HEK293 (cell line): ENCODE results near the gene SSTR5.

ENCODE experiments used
- AEBP2 ChIP-seq: fragments of 450-650 bp; formaldehyde crosslinking; IDR thresholded peaks from 2 replicates; pipeline ENCODE4 v1.5.1; 2016; ENCODE audit warnings: missing biosample characterization, missing genetic modification characterization, borderline replicate concordance
- BCL11A ChIP-seq: fragments of 450-650 bp; formaldehyde crosslinking; IDR thresholded peaks from 2 replicates; pipeline ENCODE4 v1.5.1; 2016; ENCODE audit warnings: low read depth, missing biosample characterization, missing genetic modification characterization
- GLI4 ChIP-seq: fragments of 450-650 bp; formaldehyde crosslinking; IDR thresholded peaks from 2 replicates; pipeline ENCODE4 v1.5.1; 2016; ENCODE audit warnings: missing biosample characterization, missing genetic modification characterization
- GLIS1 ChIP-seq: fragments of 450-650 bp; formaldehyde crosslinking; IDR thresholded peaks from 2 replicates; pipeline ENCODE4 v1.5.1; 2016; ENCODE audit warnings: missing biosample characterization, missing genetic modification characterization
- GLIS2 ChIP-seq: fragments of 450-650 bp; formaldehyde crosslinking; IDR thresholded peaks from 2 replicates; pipeline ENCODE4 v1.5.1; 2016; ENCODE audit warnings: missing biosample characterization, missing genetic modification characterization
- HIC1 ChIP-seq: fragments of 450-650 bp; formaldehyde crosslinking; IDR thresholded peaks from 2 replicates; pipeline ENCODE4 v1.5.1; 2016; ENCODE audit warnings: missing biosample characterization, missing genetic modification characterization
- KLF10 ChIP-seq: fragments of 450-650 bp; IDR thresholded peaks from 2 replicates; pipeline ENCODE4 v1.5.1; 2018; ENCODE audit warnings: missing biosample characterization, mild to moderate bottlenecking, missing genetic modification characterization
- KLF7 ChIP-seq: fragments of 450-650 bp; formaldehyde crosslinking; IDR thresholded peaks from 2 replicates; pipeline ENCODE4 v1.5.1; 2016; ENCODE audit warnings: missing biosample characterization, missing genetic modification characterization, borderline replicate concordance
- SP3 ChIP-seq: fragments of 450-650 bp; formaldehyde crosslinking; IDR thresholded peaks from 2 replicates; pipeline ENCODE4 v1.5.1; 2016; ENCODE audit warnings: missing biosample characterization, missing genetic modification characterization
- TRIM28 ChIP-seq: IDR thresholded peaks from 2 replicates; pipeline ENCODE4 v1.6.1; 2011; ENCODE audit warnings: low read length, control low read depth, borderline replicate concordance
- YY2 ChIP-seq: fragments of 450-650 bp; formaldehyde crosslinking; IDR thresholded peaks from 2 replicates; pipeline ENCODE4 v1.5.1; 2016; ENCODE audit warnings: missing biosample characterization, missing genetic modification characterization
- ZBTB17 ChIP-seq: fragments of 450-650 bp; formaldehyde crosslinking; IDR thresholded peaks from 2 replicates; pipeline ENCODE4 v1.5.1; 2016; ENCODE audit warnings: missing biosample characterization, missing genetic modification characterization
- ZBTB20 ChIP-seq: fragments of 450-650 bp; formaldehyde crosslinking; IDR thresholded peaks from 2 replicates; pipeline ENCODE4 v1.5.1; 2016; ENCODE audit warnings: missing biosample characterization, missing genetic modification characterization
- ZNF133 ChIP-seq: fragments of 450-650 bp; formaldehyde crosslinking; IDR thresholded peaks from 2 replicates; pipeline ENCODE4 v1.5.1; 2016; ENCODE audit warnings: missing biosample characterization, missing genetic modification characterization
- ZNF140 ChIP-seq: fragments of 450-650 bp; formaldehyde crosslinking; IDR thresholded peaks from 2 replicates; pipeline ENCODE4 v1.5.1; 2016; ENCODE audit warnings: missing biosample characterization, missing genetic modification characterization
- ZNF23 ChIP-seq: fragments of 450-650 bp; formaldehyde crosslinking; IDR thresholded peaks from 2 replicates; pipeline ENCODE4 v1.5.1; 2016; ENCODE audit warnings: missing biosample characterization, missing genetic modification characterization, borderline replicate concordance
- ZNF335 ChIP-seq: fragments of 450-650 bp; formaldehyde crosslinking; conservative IDR thresholded peaks from 2 replicates; pipeline ENCODE4 v1.5.1; 2016; ENCODE audit warnings: missing biosample characterization, missing genetic modification characterization
- ZNF398 ChIP-seq: fragments of 450-650 bp; formaldehyde crosslinking; IDR thresholded peaks from 2 replicates; pipeline ENCODE4 v1.5.1; 2017; ENCODE audit warnings: missing biosample characterization, missing genetic modification characterization
- ZNF416 ChIP-seq: fragments of 450-650 bp; formaldehyde crosslinking; IDR thresholded peaks from 2 replicates; pipeline ENCODE4 v1.5.1; 2016; ENCODE audit warnings: missing biosample characterization, missing genetic modification characterization
- ZNF473 ChIP-seq: fragments of 450-650 bp; formaldehyde crosslinking; IDR thresholded peaks from 2 replicates; pipeline ENCODE4 v1.5.1; 2017; ENCODE audit warnings: missing biosample characterization, missing genetic modification characterization
- ZNF571 ChIP-seq: fragments of 450-650 bp; formaldehyde crosslinking; IDR thresholded peaks from 2 replicates; pipeline ENCODE4 v1.5.0; 2017; ENCODE audit warnings: missing biosample characterization, missing genetic modification characterization
- ZNF624 ChIP-seq: fragments of 450-650 bp; formaldehyde crosslinking; IDR thresholded peaks from 2 replicates; pipeline ENCODE4 v1.5.1; 2017; ENCODE audit warnings: missing biosample characterization, missing genetic modification characterization
- ZNF654 ChIP-seq: fragments of 450-650 bp; formaldehyde crosslinking; IDR thresholded peaks from 2 replicates; pipeline ENCODE4 v1.5.1; 2016; ENCODE audit warnings: low read depth, missing biosample characterization, missing genetic modification characterization
- ZNF704 ChIP-seq: fragments of 450-650 bp; formaldehyde crosslinking; IDR thresholded peaks from 2 replicates; pipeline ENCODE4 v1.5.1; 2016; ENCODE audit warnings: missing biosample characterization, missing genetic modification characterization
- ZSCAN30 ChIP-seq: fragments of 450-650 bp; IDR thresholded peaks from 2 replicates; pipeline ENCODE4 v1.5.1; 2018; ENCODE audit warnings: missing biosample characterization, mild to moderate bottlenecking, missing genetic modification characterization, moderate library complexity
- ZSCAN5A ChIP-seq: fragments of 450-650 bp; formaldehyde crosslinking; IDR thresholded peaks from 2 replicates; pipeline ENCODE4 v1.5.1; 2016; ENCODE audit warnings: missing biosample characterization, missing genetic modification characterization
- TF ChIP-seq, protein P1 (sequence below): fragments of 450-650 bp; formaldehyde crosslinking; IDR thresholded peaks from 2 replicates; pipeline ENCODE4 v1.5.1; 2016; ENCODE audit warnings: missing biosample characterization, missing genetic modification characterization

The SSTR5 gene

GRCh38 chr16:1105888-1106620 is 33.5 kb downstream of the SSTR5 start (continued):
- TF ChIP-seq ZSCAN5A (tag by site-specific recombination) = no peak
- TF ChIP-seq, protein P1, sequence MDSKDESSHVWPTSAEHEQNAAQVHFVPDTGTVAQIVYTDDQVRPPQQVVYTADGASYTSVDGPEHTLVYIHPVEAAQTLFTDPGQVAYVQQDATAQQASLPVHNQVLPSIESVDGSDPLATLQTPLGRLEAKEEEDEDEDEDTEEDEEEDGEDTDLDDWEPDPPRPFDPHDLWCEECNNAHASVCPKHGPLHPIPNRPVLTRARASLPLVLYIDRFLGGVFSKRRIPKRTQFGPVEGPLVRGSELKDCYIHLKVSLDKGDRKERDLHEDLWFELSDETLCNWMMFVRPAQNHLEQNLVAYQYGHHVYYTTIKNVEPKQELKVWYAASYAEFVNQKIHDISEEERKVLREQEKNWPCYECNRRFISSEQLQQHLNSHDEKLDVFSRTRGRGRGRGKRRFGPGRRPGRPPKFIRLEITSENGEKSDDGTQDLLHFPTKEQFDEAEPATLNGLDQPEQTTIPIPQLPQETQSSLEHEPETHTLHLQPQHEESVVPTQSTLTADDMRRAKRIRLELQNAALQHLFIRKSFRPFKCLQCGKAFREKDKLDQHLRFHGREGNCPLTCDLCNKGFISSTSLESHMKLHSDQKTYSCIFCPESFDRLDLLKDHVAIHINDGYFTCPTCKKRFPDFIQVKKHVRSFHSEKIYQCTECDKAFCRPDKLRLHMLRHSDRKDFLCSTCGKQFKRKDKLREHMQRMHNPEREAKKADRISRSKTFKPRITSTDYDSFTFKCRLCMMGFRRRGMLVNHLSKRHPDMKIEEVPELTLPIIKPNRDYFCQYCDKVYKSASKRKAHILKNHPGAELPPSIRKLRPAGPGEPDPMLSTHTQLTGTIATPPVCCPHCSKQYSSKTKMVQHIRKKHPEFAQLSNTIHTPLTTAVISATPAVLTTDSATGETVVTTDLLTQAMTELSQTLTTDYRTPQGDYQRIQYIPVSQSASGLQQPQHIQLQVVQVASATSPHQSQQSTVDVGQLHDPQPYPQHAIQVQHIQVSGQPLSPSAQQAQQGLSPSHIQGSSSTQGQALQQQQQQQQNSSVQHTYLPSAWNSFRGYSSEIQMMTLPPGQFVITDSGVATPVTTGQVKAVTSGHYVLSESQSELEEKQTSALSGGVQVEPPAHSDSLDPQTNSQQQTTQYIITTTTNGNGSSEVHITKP (tag by site-specific recombination) = no peak
- no peak for TF ChIP-seq ZNF23 (tag by site-specific recombination)
- no peak for TF ChIP-seq TRIM28
- TF ChIP-seq ZNF654 (tag by site-specific recombination) = peak; percentile 67
- no peak for TF ChIP-seq ZSCAN30 (tag by site-specific recombination)
- no peak for TF ChIP-seq KLF7 (tag by site-specific recombination)
- no peak for TF ChIP-seq ZNF473 (tag by site-specific recombination)
- peak; percentile 76 for TF ChIP-seq GLIS2 (tag by site-specific recombination)
- TF ChIP-seq ZNF335 = no peak; the same call in 1 of the 2 replicates
- TF ChIP-seq AEBP2 (tag by site-specific recombination) = no peak
- TF ChIP-seq BCL11A (tag by site-specific recombination) = no peak
- peak; percentile 83 for TF ChIP-seq HIC1 (tag by site-specific recombination)
- no peak for TF ChIP-seq ZNF133 (tag by site-specific recombination)
- no peak for TF ChIP-seq ZBTB20 (tag by site-specific recombination)
- TF ChIP-seq ZNF416 (tag by site-specific recombination) = no peak
- no peak for TF ChIP-seq GLI4 (tag by site-specific recombination)
- TF ChIP-seq ZBTB17 (tag by site-specific recombination) = peak; percentile 18; the same call in 1 of the 2 replicates
- no peak for TF ChIP-seq ZNF571 (tag by site-specific recombination)
- no peak for TF ChIP-seq SP3 (tag by site-specific recombination)
- no peak for TF ChIP-seq ZNF624 (tag by site-specific recombination)
- no peak for TF ChIP-seq YY2 (tag by site-specific recombination)
- TF ChIP-seq ZNF140 (tag by site-specific recombination) = no peak
- TF ChIP-seq KLF10 (tag by site-specific recombination) = no peak
- peak; percentile 96 for TF ChIP-seq GLIS1 (tag by site-specific recombination)
- TF ChIP-seq ZNF398 (tag by site-specific recombination) = no peak
- TF ChIP-seq ZNF704 (tag by site-specific recombination) = no peak
